GM23338 (cell line): Measurements from ENCODE around the gene DAPK1. TPM values are rescaled to one million over a fixed set of nuclear protein-coding genes. Genes with fewer than 3 reads are reported as not detected.

Experiments used
- ATAC-seq: fragments of 200-7000 bp; cut with Tn5 transposase; 3 replicates; pipeline ENCODE4 v1.9.1; 2020
- DNase-seq: peaks from one replicate; pipeline ENCODE4 v3.0.0-alpha.2; 2015; ENCODE audit warnings: low spot score
- H2AFZ ChIP-seq: fragments of 200-600 bp; sonication (generic); 2 replicates; pipeline ENCODE4 v1.8.0; 2016; ENCODE audit warnings: antibody characterized with exemption, mild to moderate bottlenecking, moderate library complexity
- H3F3A ChIP-seq: fragments of 200-600 bp; sonication (generic); replicated peaks from 2 replicates; pipeline ENCODE4 v1.8.0; 2017; ENCODE audit warnings: antibody characterized with exemption, mixed run types, low read depth
- H3K27ac ChIP-seq: fragments of 200-600 bp; sonication (generic); 2 replicates; pipeline ENCODE4 v1.6.1; 2016; ENCODE audit warnings: low read depth
- H3K27me3 ChIP-seq: fragments of 200-600 bp; sonication (generic); 2 replicates; pipeline ENCODE4 v1.8.0; 2016; ENCODE audit warnings: mild to moderate bottlenecking, mixed run types, moderate library complexity; ENCODE audit not compliant: insufficient read depth
- H3K36me3 ChIP-seq: fragments of 200-600 bp; sonication (generic); 2 replicates; pipeline ENCODE4 v1.8.0; 2016; ENCODE audit warnings: mild to moderate bottlenecking; ENCODE audit not compliant: insufficient read depth
- H3K4me1 ChIP-seq: fragments of 200-600 bp; sonication (generic); 2 replicates; pipeline ENCODE4 v1.8.0; 2016; ENCODE audit warnings: mild to moderate bottlenecking, moderate library complexity; ENCODE audit not compliant: insufficient read depth
- H3K4me2 ChIP-seq: fragments of 200-600 bp; sonication (generic); 2 replicates; pipeline ENCODE4 v1.7.1; 2017; ENCODE audit warnings: mixed run types
- H3K4me3 ChIP-seq: fragments of 200-600 bp; sonication (generic); 2 replicates; pipeline ENCODE4 v1.6.1; 2016; ENCODE audit warnings: mixed run types
- H3K79me2 ChIP-seq: fragments of 200-600 bp; sonication (generic); replicated peaks from 2 replicates; pipeline ENCODE4 v1.8.0; 2017; ENCODE audit warnings: mild to moderate bottlenecking; ENCODE audit not compliant: insufficient read depth
- H3K9me2 ChIP-seq: fragments of 200-600 bp; sonication (generic); 2 replicates; pipeline ENCODE4 v1.8.0; 2017; ENCODE audit not compliant: insufficient read depth
- H4K20me1 ChIP-seq: fragments of 200-600 bp; sonication (generic); replicated peaks from 2 replicates; pipeline ENCODE4 v1.8.0; 2017; ENCODE audit warnings: mild to moderate bottlenecking; ENCODE audit not compliant: insufficient read depth
- H3K27ac Mint-ChIP-seq: 2 replicates; pipeline ENCODE4 v1.8.0; 2020; ENCODE audit warnings: inconsistent platforms, mild to moderate bottlenecking, moderate library complexity, mixed read lengths
- H3K27me3 Mint-ChIP-seq: 3 replicates; pipeline ENCODE4 v1.8.0; 2022; ENCODE audit warnings: low read depth, mild to moderate bottlenecking, moderate library complexity, mixed read lengths, inconsistent platforms; ENCODE audit not compliant: insufficient read depth, poor library complexity
- H3K36me3 Mint-ChIP-seq: 3 replicates; pipeline ENCODE4 v1.8.0; 2021; ENCODE audit warnings: low read depth, mild to moderate bottlenecking, inconsistent platforms, moderate library complexity, mixed read lengths
- H3K4me1 Mint-ChIP-seq: 3 replicates; pipeline ENCODE4 v1.8.0; 2020; ENCODE audit warnings: mild to moderate bottlenecking, inconsistent platforms, mixed read lengths
- H3K4me3 Mint-ChIP-seq: 3 replicates; pipeline ENCODE4 v1.8.0; 2021; ENCODE audit warnings: moderate library complexity, mild to moderate bottlenecking, inconsistent platforms, mixed read lengths
- H3K9me3 Mint-ChIP-seq: 3 replicates; pipeline ENCODE4 v1.8.0; 2020; ENCODE audit warnings: moderate library complexity, mild to moderate bottlenecking, inconsistent platforms, mixed read lengths
- CREB1 ChIP-seq: fragments of 250-450 bp; sonication (Bioruptor Pico); IDR thresholded peaks from 2 replicates; pipeline ENCODE4 v1.5.0; 2020; ENCODE audit warnings: low read depth, mild to moderate bottlenecking, moderate library complexity
- EZH2 ChIP-seq: fragments of 200-600 bp; sonication (generic); IDR thresholded peaks from one replicate; pipeline ENCODE4 v1.8.0; 2017; ENCODE audit warnings: antibody characterized with exemption, mild to moderate bottlenecking, low read depth; ENCODE audit not compliant: unreplicated experiment
- EZH2phosphoT487 ChIP-seq: fragments of 200-600 bp; sonication (generic); IDR thresholded peaks from one replicate; pipeline ENCODE4 v1.8.1; 2018; ENCODE audit warnings: antibody characterized with exemption; ENCODE audit not compliant: unreplicated experiment
- JUNB ChIP-seq: IDR thresholded peaks from one replicate; pipeline ENCODE4 v1.6.1; 2016; ENCODE audit warnings: antibody characterized with exemption; ENCODE audit not compliant: unreplicated experiment
- NANOG ChIP-seq: IDR thresholded peaks from 2 replicates; pipeline ENCODE4 v1.6.1; 2016; ENCODE audit warnings: antibody characterized with exemption, borderline replicate concordance
- POLR2AphosphoS5 ChIP-seq: IDR thresholded peaks from 2 replicates; pipeline ENCODE4 v1.6.1; 2016; ENCODE audit warnings: antibody characterized with exemption, low read depth
- STAT1 ChIP-seq: IDR thresholded peaks from one replicate; pipeline ENCODE4 v1.6.1; 2016; ENCODE audit warnings: antibody characterized with exemption; ENCODE audit not compliant: unreplicated experiment
- ZNF114 ChIP-seq: fragments of 250-450 bp; sonication (Bioruptor Pico); IDR thresholded peaks from 2 replicates; pipeline ENCODE4 v1.5.0; 2020; ENCODE audit warnings: mild to moderate bottlenecking, moderate library complexity
- ZNF331 ChIP-seq: fragments of 250-450 bp; sonication (Bioruptor Pico); IDR thresholded peaks from 2 replicates; pipeline ENCODE4 v1.5.0; 2020; ENCODE audit warnings: low read depth, mild to moderate bottlenecking, moderate library complexity
- polyA plus RNA-seq: library from polyadenylated mRNA; unstranded; fragments of >200 nt; fragmentation: Nextera tagmentation; extraction: Ambion mirVana; gene quantifications from 2 replicates; pipeline ENCODE4 v1.2.1, GENCODE V29; 2016
- total RNA-seq: library from RNA; depleted of rRNA; stranded (reverse); fragments of >200 nt; shearing (Covaris generic); gene quantifications from 2 replicates; pipeline ENCODE4 v1.2.3, GENCODE V29; 2014
- TF ChIP-seq, protein P1 (sequence below): fragments of 250-450 bp; sonication (Bioruptor Pico); IDR thresholded peaks from 2 replicates; pipeline ENCODE4 v1.5.0; 2020; ENCODE audit warnings: mild to moderate bottlenecking, moderate library complexity
- TF ChIP-seq, protein P2 (sequence below): IDR thresholded peaks from 2 replicates; pipeline ENCODE4 v1.6.1; 2016; ENCODE audit warnings: antibody characterized with exemption
- TF ChIP-seq, protein P3 (sequence below): IDR thresholded peaks from one replicate; pipeline ENCODE4 v1.6.1; 2018; ENCODE audit warnings: antibody characterized with exemption; ENCODE audit not compliant: unreplicated experiment
- TF ChIP-seq, protein P4 (sequence below), 2 experiments: fragments of 200-600 bp in 1 of 2; sonication (generic) in 1 of 2; conservative IDR thresholded peaks; 2 replicates each; pipeline versions ENCODE4 v1.5.1 to v1.6.1; 2016 to 2017; ENCODE audit warnings: antibody characterized with exemption in 2 of 2, low read depth in 2 of 2, mild to moderate bottlenecking in 2 of 2, moderate library complexity in 1 of 2

Gene DAPK1
- total and polyA plus RNA-seq, 2 experiments from 2014 or later: 37.0 to 134 TPM

DNA sequence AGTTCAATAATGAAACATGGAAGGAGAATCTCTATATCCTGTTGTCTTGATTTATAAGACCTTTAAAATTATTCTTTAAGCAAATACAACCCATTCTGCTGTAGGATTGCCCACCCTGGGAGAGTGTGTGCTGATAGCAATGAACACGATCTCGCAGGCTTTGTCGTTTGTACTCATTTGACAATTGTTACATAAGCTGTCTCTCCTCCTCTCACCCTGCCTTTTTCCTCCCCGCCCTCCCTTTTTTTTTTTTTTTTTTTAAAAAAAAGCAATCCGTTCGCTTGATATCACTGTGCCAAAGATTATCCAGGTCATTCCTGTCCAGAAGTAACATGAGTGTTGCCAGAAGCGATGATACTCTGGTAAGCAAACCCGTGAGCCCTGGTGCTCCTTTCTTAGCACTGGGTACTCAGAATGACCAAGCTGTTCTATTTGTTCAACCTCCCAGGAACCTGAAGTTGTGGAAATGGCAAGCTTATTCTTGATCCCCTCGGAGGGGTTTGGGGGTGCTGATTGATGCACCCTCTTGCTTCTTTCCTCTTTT lies 145.5 kb downstream of the DAPK1 start:
- H3K4me3 Mint-ChIP-seq: no peak overlapping the region
- H3K27ac ChIP-seq: peak overlapping the region; percentile 51

More for the DNA sequence above, 145.5 kb downstream of the DAPK1 start:
- TF ChIP-seq, protein P1, sequence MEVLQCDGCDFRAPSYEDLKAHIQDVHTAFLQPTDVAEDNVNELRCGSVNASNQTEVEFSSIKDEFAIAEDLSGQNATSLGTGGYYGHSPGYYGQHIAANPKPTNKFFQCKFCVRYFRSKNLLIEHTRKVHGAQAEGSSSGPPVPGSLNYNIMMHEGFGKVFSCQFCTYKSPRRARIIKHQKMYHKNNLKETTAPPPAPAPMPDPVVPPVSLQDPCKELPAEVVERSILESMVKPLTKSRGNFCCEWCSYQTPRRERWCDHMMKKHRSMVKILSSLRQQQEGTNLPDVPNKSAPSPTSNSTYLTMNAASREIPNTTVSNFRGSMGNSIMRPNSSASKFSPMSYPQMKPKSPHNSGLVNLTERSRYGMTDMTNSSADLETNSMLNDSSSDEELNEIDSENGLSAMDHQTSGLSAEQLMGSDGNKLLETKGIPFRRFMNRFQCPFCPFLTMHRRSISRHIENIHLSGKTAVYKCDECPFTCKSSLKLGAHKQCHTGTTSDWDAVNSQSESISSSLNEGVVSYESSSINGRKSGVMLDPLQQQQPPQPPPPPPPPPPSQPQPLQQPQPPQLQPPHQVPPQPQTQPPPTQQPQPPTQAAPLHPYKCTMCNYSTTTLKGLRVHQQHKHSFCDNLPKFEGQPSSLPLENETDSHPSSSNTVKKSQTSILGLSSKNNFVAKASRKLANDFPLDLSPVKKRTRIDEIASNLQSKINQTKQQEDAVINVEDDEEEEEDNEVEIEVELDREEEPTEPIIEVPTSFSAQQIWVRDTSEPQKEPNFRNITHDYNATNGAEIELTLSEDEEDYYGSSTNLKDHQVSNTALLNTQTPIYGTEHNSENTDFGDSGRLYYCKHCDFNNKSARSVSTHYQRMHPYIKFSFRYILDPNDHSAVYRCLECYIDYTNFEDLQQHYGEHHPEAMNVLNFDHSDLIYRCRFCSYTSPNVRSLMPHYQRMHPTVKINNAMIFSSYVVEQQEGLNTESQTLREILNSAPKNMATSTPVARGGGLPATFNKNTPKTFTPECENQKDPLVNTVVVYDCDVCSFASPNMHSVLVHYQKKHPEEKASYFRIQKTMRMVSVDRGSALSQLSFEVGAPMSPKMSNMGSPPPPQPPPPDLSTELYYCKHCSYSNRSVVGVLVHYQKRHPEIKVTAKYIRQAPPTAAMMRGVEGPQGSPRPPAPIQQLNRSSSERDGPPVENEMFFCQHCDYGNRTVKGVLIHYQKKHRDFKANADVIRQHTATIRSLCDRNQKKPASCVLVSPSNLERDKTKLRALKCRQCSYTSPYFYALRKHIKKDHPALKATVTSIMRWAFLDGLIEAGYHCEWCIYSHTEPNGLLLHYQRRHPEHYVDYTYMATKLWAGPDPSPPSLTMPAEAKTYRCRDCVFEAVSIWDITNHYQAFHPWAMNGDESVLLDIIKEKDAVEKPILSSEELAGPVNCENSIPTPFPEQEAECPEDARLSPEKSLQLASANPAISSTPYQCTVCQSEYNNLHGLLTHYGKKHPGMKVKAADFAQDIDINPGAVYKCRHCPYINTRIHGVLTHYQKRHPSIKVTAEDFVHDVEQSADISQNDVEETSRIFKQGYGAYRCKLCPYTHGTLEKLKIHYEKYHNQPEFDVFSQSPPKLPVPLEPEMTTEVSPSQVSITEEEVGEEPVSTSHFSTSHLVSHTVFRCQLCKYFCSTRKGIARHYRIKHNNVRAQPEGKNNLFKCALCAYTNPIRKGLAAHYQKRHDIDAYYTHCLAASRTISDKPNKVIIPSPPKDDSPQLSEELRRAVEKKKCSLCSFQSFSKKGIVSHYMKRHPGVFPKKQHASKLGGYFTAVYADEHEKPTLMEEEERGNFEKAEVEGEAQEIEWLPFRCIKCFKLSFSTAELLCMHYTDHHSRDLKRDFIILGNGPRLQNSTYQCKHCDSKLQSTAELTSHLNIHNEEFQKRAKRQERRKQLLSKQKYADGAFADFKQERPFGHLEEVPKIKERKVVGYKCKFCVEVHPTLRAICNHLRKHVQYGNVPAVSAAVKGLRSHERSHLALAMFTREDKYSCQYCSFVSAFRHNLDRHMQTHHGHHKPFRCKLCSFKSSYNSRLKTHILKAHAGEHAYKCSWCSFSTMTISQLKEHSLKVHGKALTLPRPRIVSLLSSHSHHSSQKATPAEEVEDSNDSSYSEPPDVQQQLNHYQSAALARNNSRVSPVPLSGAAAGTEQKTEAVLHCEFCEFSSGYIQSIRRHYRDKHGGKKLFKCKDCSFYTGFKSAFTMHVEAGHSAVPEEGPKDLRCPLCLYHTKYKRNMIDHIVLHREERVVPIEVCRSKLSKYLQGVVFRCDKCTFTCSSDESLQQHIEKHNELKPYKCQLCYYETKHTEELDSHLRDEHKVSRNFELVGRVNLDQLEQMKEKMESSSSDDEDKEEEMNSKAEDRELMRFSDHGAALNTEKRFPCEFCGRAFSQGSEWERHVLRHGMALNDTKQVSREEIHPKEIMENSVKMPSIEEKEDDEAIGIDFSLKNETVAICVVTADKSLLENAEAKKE: no peak
- TF ChIP-seq, protein P2, sequence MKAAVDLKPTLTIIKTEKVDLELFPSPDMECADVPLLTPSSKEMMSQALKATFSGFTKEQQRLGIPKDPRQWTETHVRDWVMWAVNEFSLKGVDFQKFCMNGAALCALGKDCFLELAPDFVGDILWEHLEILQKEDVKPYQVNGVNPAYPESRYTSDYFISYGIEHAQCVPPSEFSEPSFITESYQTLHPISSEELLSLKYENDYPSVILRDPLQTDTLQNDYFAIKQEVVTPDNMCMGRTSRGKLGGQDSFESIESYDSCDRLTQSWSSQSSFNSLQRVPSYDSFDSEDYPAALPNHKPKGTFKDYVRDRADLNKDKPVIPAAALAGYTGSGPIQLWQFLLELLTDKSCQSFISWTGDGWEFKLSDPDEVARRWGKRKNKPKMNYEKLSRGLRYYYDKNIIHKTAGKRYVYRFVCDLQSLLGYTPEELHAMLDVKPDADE: no peak
- TF ChIP-seq JUNB (no peak), NANOG (no peak), STAT1 (no peak), CREB1 (CRISPR knock-in tag) (no peak), EZH2phosphoT487 (no peak), POLR2AphosphoS5 (no peak), ZNF114 (CRISPR knock-in tag) (no peak), ZNF331 (CRISPR knock-in tag) (no peak), EZH2 (no peak)
- TF ChIP-seq, protein P3, sequence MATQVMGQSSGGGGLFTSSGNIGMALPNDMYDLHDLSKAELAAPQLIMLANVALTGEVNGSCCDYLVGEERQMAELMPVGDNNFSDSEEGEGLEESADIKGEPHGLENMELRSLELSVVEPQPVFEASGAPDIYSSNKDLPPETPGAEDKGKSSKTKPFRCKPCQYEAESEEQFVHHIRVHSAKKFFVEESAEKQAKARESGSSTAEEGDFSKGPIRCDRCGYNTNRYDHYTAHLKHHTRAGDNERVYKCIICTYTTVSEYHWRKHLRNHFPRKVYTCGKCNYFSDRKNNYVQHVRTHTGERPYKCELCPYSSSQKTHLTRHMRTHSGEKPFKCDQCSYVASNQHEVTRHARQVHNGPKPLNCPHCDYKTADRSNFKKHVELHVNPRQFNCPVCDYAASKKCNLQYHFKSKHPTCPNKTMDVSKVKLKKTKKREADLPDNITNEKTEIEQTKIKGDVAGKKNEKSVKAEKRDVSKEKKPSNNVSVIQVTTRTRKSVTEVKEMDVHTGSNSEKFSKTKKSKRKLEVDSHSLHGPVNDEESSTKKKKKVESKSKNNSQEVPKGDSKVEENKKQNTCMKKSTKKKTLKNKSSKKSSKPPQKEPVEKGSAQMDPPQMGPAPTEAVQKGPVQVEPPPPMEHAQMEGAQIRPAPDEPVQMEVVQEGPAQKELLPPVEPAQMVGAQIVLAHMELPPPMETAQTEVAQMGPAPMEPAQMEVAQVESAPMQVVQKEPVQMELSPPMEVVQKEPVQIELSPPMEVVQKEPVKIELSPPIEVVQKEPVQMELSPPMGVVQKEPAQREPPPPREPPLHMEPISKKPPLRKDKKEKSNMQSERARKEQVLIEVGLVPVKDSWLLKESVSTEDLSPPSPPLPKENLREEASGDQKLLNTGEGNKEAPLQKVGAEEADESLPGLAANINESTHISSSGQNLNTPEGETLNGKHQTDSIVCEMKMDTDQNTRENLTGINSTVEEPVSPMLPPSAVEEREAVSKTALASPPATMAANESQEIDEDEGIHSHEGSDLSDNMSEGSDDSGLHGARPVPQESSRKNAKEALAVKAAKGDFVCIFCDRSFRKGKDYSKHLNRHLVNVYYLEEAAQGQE: no peak
- TF ChIP-seq, protein P4, sequence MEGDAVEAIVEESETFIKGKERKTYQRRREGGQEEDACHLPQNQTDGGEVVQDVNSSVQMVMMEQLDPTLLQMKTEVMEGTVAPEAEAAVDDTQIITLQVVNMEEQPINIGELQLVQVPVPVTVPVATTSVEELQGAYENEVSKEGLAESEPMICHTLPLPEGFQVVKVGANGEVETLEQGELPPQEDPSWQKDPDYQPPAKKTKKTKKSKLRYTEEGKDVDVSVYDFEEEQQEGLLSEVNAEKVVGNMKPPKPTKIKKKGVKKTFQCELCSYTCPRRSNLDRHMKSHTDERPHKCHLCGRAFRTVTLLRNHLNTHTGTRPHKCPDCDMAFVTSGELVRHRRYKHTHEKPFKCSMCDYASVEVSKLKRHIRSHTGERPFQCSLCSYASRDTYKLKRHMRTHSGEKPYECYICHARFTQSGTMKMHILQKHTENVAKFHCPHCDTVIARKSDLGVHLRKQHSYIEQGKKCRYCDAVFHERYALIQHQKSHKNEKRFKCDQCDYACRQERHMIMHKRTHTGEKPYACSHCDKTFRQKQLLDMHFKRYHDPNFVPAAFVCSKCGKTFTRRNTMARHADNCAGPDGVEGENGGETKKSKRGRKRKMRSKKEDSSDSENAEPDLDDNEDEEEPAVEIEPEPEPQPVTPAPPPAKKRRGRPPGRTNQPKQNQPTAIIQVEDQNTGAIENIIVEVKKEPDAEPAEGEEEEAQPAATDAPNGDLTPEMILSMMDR (conservative IDR thresholded peaks at IDR 0.05; ENCODE audit: low read depth in 2 of 2): no peak
- H3K4me1 ChIP-seq: peaks cover 26% of the 10 kb centered on the region
- 0 out of 2 replicates have a peak, but pooled peaks cover 3% of the 10 kb centered on the region for H3F3A ChIP-seq
- H3K36me3 Mint-ChIP-seq: peaks cover 83% of the 10 kb centered on the region
- H3K27me3 Mint-ChIP-seq: peaks cover 5% of the 10 kb centered on the region
- no peak overlapping the region for H3K4me2 ChIP-seq
- no peak for ATAC-seq
- H3K4me1 Mint-ChIP-seq: peaks cover 21% of the 10 kb centered on the region
- H4K20me1 ChIP-seq: no peaks in the 10 kb centered on the region; the same call in none of the 2 replicates
- H2AFZ ChIP-seq: no peak overlapping the region
- H3K27me3 ChIP-seq: no peaks in the 10 kb centered on the region
- H3K9me3 Mint-ChIP-seq: no peaks in the 10 kb centered on the region
- no peaks in the 10 kb centered on the region; the same call in 1 of the 2 replicates for H3K79me2 ChIP-seq
- H3K36me3 ChIP-seq: peaks cover 62% of the 10 kb centered on the region
- no peaks in the 10 kb centered on the region for H3K9me2 ChIP-seq
- H3K27ac Mint-ChIP-seq: peak overlapping the region; percentile 79
- no peak for DNase-seq
- H3K4me3 ChIP-seq: no peak overlapping the region
